SIG-M5 (cell line): Measurements from ENCODE around the gene NAV3.

Source experiments
- DNase-seq: peaks from one replicate; lab custom pipeline; 2025; lab: John Stamatoyannopoulos, UW

NAV3 gene

GRCh38 chr12:77983859-77984258 is 153.2 kb downstream of the NAV3 start:
- DNase-seq, result no peak

GRCh38 chr12:77992760-77993159 is 162.1 kb downstream of the NAV3 start:
- no peak for DNase-seq

GRCh38 chr12:77993658-77994057 is 163.0 kb downstream of the NAV3 start:
- DNase-seq, result no peak

GRCh38 chr12:77995436-77996167 is 164.9 kb downstream of the NAV3 start:
- DNase-seq, result no peak

GRCh38 chr12:77996670-77997069 is 166.0 kb downstream of the NAV3 start:
- DNase-seq, result no peak

- no peak for DNase-seq
Measured at GRCh38 chr12:77998236-77998786, 167.6 kb downstream of the NAV3 start.

GRCh38 chr12:77999074-77999715 is 168.5 kb downstream of the NAV3 start:
- DNase-seq, result peak; percentile 79

GRCh38 chr12:78002878-78003277 is 172.2 kb downstream of the NAV3 start:
- no peak for DNase-seq

GRCh38 chr12:78004249-78005093 is 173.8 kb downstream of the NAV3 start:
- DNase-seq, result peak; percentile 85

GRCh38 chr12:78005094-78005492 is 174.4 kb downstream of the NAV3 start:
- DNase-seq, result no peak

- no peak for DNase-seq
Measured at GRCh38 chr12:78007173-78007572, 176.5 kb downstream of the NAV3 start.

GRCh38 chr12:78009031-78009430 is 178.3 kb downstream of the NAV3 start:
- no peak for DNase-seq

GRCh38 chr12:78018171-78018910 is 187.6 kb downstream of the NAV3 start:
- no peak for DNase-seq

- no peak for DNase-seq
Measured at GRCh38 chr12:78018939-78019338, 188.2 kb downstream of the NAV3 start.

- no peak for DNase-seq
Measured at GRCh38 chr12:78028426-78028825, 197.7 kb downstream of the NAV3 start.

GRCh38 chr12:78034025-78034424 is 203.3 kb downstream of the NAV3 start:
- DNase-seq, result peak; percentile 85

GRCh38 chr12:78035901-78036606 is 205.4 kb downstream of the NAV3 start:
- peak; percentile 48 for DNase-seq

GRCh38 chr12:78036874-78037273 is 206.2 kb downstream of the NAV3 start:
- no peak for DNase-seq

- peak; percentile 75 for DNase-seq
Measured at GRCh38 chr12:78037707-78038106, 207.0 kb downstream of the NAV3 start.

GRCh38 chr12:78038541-78038940 is 207.8 kb downstream of the NAV3 start:
- no peak for DNase-seq

GRCh38 chr12:78038986-78039385 is 208.3 kb downstream of the NAV3 start:
- no peak for DNase-seq
